ENCODE data around the gene SMARCAD1. TPM values are rescaled to one million over a fixed set of nuclear protein-coding genes. Genes with fewer than 3 reads are reported as not detected.

Gene SMARCAD1
- total RNA-seq, 1 experiment from 2014 or later, result 57.1 TPM

- H3K27me3 Mint-ChIP-seq (ENCODE audit: low read depth), result peaks cover 3% of the 10 kb centered on the region
- no peak overlapping the region for H2BK120ac ChIP-seq (ENCODE audit: low read depth, low read length, poor library complexity, severe bottlenecking)
- no peak overlapping the region for H3K27ac Mint-ChIP-seq
- no peak overlapping the region for H3T11ph ChIP-seq (ENCODE audit: low read length)
- H3K4ac ChIP-seq (ENCODE audit: low read depth, low read length), result no peak overlapping the region
- no peaks in the 10 kb centered on the region for H3K79me1 ChIP-seq (ENCODE audit: insufficient read depth, low read depth, low read length, poor library complexity, severe bottlenecking)
- WGBS (ENCODE audit: extremely low coverage, insufficient read length, low lambda C conversion rate), result no CpG with 5 or more reads among the region's 1 CpG
- H2BK20ac ChIP-seq (ENCODE audit: low read depth, low read length, poor library complexity, severe bottlenecking), result no peak overlapping the region
- no peak overlapping the region for H3K27ac ChIP-seq (ENCODE audit: insufficient read length, low read depth, low read length)
- H3K4me2 ChIP-seq (ENCODE audit: insufficient read depth, insufficient read length, low read length), result no peak overlapping the region
- H3K56ac ChIP-seq (ENCODE audit: insufficient read length, low read depth, low read length), result no peak overlapping the region
- H2BK5ac ChIP-seq (ENCODE audit: insufficient read length, low read length), result no peak overlapping the region
- no peaks in the 10 kb centered on the region for H3K4me1 Mint-ChIP-seq
- no peak overlapping the region for H4K91ac ChIP-seq (ENCODE audit: insufficient read length, low read depth, low read length)
- H4K20me1 ChIP-seq (ENCODE audit: control insufficient read depth, insufficient read depth, insufficient read length), result no peaks in the 10 kb centered on the region
- no peaks in the 10 kb centered on the region for H3K4me1 ChIP-seq (ENCODE audit: insufficient read depth, low read length)
- TF ChIP-seq, protein P1, sequence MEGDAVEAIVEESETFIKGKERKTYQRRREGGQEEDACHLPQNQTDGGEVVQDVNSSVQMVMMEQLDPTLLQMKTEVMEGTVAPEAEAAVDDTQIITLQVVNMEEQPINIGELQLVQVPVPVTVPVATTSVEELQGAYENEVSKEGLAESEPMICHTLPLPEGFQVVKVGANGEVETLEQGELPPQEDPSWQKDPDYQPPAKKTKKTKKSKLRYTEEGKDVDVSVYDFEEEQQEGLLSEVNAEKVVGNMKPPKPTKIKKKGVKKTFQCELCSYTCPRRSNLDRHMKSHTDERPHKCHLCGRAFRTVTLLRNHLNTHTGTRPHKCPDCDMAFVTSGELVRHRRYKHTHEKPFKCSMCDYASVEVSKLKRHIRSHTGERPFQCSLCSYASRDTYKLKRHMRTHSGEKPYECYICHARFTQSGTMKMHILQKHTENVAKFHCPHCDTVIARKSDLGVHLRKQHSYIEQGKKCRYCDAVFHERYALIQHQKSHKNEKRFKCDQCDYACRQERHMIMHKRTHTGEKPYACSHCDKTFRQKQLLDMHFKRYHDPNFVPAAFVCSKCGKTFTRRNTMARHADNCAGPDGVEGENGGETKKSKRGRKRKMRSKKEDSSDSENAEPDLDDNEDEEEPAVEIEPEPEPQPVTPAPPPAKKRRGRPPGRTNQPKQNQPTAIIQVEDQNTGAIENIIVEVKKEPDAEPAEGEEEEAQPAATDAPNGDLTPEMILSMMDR (conservative IDR thresholded peaks at IDR 0.05), result no peak
- H3K36me3 Mint-ChIP-seq (ENCODE audit: insufficient read depth in 1 of 3, low read depth in 3 of 3), result peaks cover 18 to 40% (median 26%) of the 10 kb centered on the region in 3 experiments
- no peak overlapping the region for H2AK5ac ChIP-seq (ENCODE audit: insufficient read length, low read length)
- no peaks in the 10 kb centered on the region for H3K79me2 ChIP-seq (ENCODE audit: insufficient read depth, low read length)
- H3K9me3 Mint-ChIP-seq, result peaks cover 45 to 47% of the 10 kb centered on the region in 2 experiments
- no peak overlapping the region for H4K8ac ChIP-seq (replicated peaks; ENCODE audit: insufficient read length, low read depth, low read length)
- no peaks in the 10 kb centered on the region for H3K23me2 ChIP-seq (ENCODE audit: insufficient read length, low read depth, low read length, poor library complexity, severe bottlenecking)
- H3K18ac ChIP-seq (ENCODE audit: insufficient read length, low read depth, low read length), result no peak overlapping the region
- H3K27me3 ChIP-seq (ENCODE audit: insufficient read depth, low read length), result no peaks in the 10 kb centered on the region
- H3K9me3 ChIP-seq (ENCODE audit: control insufficient read depth, low read depth, low read length), result peaks cover 12% of the 10 kb centered on the region
- H4K5ac ChIP-seq (ENCODE audit: insufficient read length, low read depth, low read length), result no peak overlapping the region
- no peak overlapping the region for H2BK12ac ChIP-seq (ENCODE audit: insufficient read length, low read depth, low read length)
- H3K9ac ChIP-seq (ENCODE audit: extremely low read depth, insufficient read length, low read length), result no peak overlapping the region
- H3K4me3 Mint-ChIP-seq, result no peak overlapping the region
- no peak overlapping the region for H2AFZ ChIP-seq (ENCODE audit: low read length)
- H3K14ac ChIP-seq (ENCODE audit: insufficient read depth, low read length), result no peak overlapping the region
- DNase-seq, result no peak
- no peak overlapping the region for H2BK15ac ChIP-seq (ENCODE audit: low read depth, low read length)
- H3K23ac ChIP-seq (ENCODE audit: insufficient read length, low read depth, low read length), result no peak overlapping the region
Observed at GRCh38 chr4:94325835-94326234, 118.2 kb downstream of the SMARCAD1 start.
